NCI-H2196 treated with DMSO at 0.1 percent for 48 hours (cell line): ENCODE results near the gene WFDC10B.
"Not testable (repeated sequence)": the region's sequence is repeated elsewhere in the genome, so short reads cannot be mapped to it uniquely, and the experiment has no call there.

Experiments
- DNase-seq: peaks from one replicate; lab custom pipeline; 2025; ENCODE audit not compliant: unreplicated experiment; lab: John Stamatoyannopoulos, UW

Gene WFDC10B

DNA sequence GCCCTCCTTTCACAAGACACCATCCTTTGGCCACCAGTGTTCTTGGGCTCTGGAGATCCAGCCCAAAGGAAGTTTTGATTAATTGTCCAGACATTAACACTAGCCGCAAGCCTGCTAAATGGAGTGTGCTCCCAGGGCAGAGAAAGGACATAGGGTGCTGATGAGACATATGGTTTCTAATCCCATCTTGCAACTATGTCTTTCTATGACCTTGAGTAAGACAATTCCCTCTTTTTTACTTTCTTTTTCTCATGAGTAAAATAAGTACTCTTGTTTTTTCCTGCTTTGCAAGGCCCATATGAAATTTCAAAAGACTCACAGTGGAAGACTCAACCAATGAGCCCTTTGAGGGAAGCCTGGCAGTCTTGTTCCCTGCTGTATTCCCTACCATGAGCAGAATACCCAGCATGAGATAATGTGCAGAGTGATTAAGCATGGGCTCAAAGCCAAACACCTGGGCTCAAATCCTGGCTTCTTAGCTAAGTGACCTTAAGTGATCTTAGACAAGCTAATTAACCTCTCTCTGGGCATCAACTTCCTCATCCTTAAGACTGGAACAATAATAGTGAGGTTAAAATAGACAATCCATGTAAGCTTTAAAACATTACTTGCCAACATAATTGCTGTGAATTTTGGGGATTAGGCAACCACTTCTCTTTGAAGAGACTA, at the start of gene WFDC10B:
Gene WFDC10B, minus strand, starts transcription at position 51 of the 669 bp plus-strand sequence. CDS start 19,027 bp downstream, outside the sequence.
- no peak for DNase-seq

GRCh38 chr20:45752746-45753145, 47.9 kb upstream of the WFDC10B start:
- no peak for DNase-seq

DNA sequence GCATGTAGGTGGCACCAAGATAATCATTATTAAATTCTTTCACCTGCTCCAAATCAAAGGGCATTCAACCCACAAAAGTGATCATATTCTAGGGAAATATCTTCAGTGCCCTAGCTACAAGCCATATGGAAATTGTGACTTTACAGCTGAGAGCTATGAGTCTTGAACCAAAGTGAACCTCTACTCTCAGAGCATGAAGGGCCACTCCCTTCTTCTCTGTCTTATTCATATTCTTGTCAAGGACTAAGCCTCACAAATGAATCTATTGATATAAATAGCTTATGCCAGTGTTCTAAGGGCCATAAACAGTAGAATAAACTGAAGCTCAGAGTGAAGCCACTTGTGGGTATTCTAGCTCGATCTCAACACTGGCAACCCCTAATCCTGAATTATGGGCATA, 46.9 kb upstream of the WFDC10B start:
- no peak for DNase-seq

DNA sequence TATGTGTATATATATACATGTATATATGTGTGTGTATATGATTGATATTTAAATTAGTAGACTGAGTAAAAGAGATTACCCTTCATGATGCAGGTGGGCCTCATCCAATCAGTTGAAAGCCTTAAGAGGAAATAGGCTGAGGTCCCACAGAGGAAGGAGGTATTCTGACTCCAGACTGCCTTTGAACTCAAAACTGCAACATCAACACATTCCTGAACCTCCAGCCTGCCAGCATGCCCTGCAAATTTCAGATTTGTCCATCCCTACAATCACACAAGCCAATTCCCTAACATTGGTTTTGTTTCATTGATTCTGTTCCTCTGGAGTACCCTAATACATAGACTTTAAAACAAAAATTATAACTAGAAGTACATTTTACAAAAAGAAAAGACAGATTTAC, 40.2 kb upstream of the WFDC10B start:
- no peak for DNase-seq

DNA sequence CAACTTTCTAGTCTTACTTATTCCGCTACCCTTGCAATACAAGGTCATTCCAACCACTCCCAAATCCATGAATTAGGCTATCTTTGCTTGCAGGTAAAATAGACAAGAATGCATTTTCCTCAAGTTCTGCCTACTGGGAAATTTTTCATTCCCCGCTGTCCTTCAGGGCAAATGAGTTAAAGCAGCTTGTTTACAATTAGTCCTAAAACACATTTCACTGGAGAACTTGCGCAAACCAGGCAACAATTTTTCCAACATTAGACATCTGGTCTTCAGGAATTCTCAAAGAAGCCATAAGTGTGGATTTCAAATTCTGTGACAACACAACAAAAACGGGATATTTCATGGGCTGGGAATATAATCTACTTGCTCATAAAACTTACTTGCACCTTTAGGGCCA, 37.8 kb upstream of the WFDC10B start:
- no peak for DNase-seq

DNA sequence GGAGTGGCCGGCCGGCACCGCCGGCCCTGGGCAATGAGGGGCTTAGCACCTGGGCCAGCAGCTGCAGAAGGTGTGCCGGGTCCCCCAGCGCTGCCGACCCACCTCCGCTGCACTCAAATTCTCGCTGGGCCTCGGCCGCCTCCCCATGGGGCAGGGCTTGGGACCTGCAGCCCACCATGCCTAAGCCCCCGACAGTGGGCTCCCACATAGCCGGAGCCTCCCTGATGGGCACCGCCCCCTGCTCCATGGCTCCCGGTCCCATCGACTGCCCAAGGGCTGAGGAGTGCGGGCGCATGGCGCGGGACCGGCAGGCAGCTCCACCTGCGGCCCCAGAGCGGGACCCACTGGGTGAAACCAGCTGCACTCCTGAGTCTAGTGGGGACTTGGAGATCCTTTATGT, 31.2 kb upstream of the WFDC10B start:
- no peak for DNase-seq

GRCh38 chr20:45735552-45735951, 30.7 kb upstream of the WFDC10B start:
- DNase-seq, result no peak

DNA sequence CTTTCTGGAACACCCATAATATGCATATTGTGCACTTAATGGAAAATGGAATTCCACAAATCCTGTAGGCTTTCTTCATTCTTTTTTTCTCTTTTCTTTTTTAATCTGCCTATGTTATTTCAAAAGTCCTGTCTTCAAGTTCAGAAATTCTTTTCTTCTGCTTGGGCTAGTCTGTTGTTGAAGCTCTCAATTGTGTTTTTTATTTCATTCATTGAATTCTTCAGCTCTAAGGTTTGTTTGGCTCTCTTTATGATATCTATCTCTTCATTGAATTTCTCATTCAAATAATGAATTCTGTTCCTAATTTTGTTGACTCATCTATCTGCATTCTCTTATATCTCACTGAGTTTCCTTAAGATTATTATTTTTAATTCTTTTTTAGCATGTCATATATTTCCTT, 27.4 kb upstream of the WFDC10B start:
- DNase-seq, result no peak

GRCh38 chr20:45727044-45727443, 22.2 kb upstream of the WFDC10B start:
- no peak for DNase-seq

DNA sequence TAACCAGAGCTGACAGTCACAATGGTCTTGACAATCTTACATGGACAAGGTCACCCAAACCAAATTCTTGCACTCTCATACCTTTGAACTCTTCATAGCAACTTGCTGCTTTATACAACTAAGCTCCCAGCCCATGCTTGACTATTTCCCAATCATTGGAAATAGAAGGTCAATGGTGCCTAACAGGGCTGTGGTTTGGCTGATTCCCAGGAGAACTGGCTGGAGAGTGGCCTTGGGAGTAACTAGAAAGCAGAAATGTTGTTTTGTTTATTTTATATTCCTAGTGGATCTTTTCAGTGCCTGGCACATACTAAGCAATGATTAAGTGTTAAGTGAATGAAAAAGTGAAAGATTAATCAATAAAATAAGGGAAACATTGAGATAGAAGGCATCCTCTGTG, 20.3 kb upstream of the WFDC10B start:
- DNase-seq, result no peak

GRCh38 chr20:45722047-45722446, 17.2 kb upstream of the WFDC10B start, which contains the start of gene SPINT4:
Gene SPINT4 (plus strand): TSS chr20:45722347. CDS start chr20:45722368, 21 bp downstream.
- DNase-seq, result no peak

DNA sequence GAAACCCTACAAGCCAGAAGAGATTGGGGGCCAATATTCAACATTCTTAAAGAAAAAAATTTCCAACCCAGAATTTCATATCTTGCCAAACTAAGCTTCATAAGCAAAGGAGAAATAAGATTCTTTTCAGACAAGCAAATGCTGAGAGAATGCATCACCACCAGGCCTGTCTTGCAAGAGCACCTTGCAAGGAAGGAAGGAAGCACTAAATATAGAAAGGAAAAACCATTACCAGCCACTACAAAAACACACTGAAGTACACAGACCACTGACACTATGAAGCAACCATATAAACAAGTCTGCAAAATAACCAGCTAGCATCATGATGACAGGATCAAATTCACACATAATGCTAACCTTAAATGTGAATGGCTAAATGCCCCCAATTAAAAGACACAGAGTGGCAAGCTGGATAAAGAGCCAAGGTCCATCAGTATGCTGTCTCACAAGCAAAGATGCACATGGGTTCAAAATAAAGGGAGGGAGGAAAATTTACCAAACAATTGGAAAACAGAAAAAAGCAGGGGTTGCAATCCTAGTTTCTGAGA, 11.4 kb upstream of the WFDC10B start:
- DNase-seq, result not testable (repeated sequence)

DNA sequence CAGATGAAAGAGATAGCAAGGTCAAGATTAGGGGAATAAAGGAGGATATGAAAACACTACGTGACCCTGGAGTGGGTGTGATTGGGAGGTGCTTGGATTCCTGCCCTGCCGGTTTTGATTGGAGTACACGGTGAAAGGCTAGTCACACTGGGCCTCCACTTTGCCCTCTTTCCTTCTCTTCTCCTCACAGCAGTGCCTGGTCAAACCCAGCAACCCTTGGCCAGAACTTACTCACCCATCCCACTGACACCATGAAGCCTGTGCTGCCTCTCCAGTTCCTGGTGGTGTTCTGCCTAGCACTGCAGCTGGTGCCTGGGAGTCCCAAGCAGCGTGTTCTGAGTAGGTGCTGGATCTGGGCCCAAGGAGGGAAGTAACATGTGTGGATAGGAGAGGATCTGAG, 2.9 kb downstream of the WFDC10B start, which contains the start of gene WFDC13:
Gene WFDC13, plus strand, starts transcription at position 166 of the 400 bp plus-strand sequence. Its CDS starts 86 bp downstream, at position 252.
- no peak for DNase-seq

DNA sequence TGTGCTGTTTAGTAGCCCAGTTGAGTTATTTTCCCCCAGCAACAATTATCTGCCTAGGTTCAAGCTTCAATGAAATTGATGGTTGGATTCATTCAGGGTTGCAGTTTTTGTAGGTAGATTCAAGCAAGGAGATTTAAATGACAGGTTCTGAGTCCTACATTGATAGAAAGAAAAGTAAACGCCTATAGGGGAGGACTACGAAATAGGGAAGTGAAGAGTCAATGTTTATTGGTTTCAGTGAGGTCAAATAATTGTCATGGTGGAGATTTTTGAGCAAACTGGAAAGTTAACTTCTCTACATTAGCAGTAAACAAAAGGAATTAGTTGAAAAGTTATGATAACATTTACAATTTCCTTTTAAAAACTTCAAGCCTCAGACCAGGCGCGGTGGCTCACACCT, 3.7 kb downstream of the WFDC10B start:
- DNase-seq, result no peak

DNA sequence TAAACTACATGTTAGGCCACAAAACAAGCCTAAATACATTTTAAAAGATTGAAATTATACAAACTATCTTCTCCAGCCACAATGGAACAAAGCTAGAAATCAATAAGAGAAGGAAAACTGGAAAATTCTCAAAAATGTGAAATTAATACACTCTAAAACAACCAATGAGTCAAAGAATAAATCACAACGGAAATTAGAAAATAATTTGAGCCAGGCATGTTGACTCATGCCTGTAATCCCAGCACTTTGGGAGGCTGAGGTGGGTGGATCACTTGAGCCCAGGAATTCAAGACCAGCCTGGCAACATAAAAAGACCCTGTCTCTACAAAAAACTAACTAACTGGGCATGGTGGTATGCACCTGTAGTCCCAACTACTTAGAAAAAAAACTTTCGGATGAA, 9.3 kb downstream of the WFDC10B start:
- no peak for DNase-seq

DNA sequence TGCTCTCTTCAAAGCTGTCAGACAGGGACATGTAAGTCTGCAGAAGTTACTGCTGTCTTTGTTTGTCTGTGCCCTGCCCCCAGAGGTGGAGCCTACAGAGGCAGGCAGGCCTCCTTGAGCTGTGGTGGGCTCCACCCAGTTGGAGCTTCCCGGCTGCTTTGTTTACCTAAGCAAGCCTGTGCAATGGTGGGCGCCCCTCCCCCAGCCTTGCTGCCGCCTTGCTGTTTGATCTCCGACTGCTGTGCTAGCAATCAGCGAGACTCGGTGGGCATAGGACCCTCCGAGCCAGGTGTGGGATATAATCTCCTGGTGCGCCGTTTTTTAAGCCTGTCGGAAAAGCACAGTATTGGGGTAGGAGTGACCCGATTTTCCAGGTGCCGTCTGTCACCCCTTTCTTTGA, 11.5 kb downstream of the WFDC10B start:
- not testable (repeated sequence) for DNase-seq

GRCh38 chr20:45685896-45686295, 18.9 kb downstream of the WFDC10B start:
- DNase-seq, result no peak

- DNase-seq, result no peak
Observed at GRCh38 chr20:45679650-45680049, 25.2 kb downstream of the WFDC10B start.

DNA sequence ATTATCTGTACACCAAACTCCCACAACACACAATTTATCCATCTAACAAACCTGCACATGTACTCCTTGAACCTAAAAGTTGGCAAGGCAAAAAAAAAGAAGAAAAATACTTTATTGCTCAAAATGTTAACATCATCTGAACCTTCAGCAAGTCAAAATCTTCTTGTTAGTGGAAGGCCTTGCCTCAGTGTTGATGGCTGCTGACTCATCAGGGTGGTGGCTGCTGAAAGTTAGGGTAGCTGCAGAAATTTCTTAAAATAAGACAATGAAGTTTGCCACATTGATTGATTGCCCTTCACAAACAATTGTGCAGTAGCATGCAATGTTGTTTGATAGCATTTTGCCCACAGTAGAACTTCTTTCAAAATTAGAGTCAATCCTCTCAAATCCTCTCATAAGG, 32.1 kb downstream of the WFDC10B start:
- no peak for DNase-seq

DNA sequence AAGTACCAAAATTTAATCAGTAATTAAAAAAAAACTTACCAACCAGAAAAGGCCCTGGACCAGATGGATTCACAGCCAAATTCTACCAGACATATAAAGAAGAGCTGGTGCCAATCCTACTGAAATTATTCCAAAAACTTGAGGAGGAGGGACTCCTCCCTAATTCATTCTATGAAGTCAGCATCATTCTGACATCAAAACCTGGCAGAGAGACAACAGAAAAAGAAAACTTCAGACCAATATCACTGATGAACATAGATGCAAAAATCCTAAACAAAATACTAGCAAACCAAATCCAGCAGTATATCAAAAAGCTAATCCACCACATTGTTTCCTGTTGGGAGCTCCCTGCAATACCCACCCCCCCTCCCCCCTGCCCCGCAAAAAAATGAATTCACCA, 34.7 kb downstream of the WFDC10B start, which contains the start of gene WFDC11:
Gene WFDC11, minus strand, starts transcription at position 101 of the 400 bp plus-strand sequence. CDS start 19,639 bp downstream, outside the sequence.
- no peak for DNase-seq

- not testable (repeated sequence) for DNase-seq
Observed at GRCh38 chr20:45657038-45657437, 47.8 kb downstream of the WFDC10B start.

DNA sequence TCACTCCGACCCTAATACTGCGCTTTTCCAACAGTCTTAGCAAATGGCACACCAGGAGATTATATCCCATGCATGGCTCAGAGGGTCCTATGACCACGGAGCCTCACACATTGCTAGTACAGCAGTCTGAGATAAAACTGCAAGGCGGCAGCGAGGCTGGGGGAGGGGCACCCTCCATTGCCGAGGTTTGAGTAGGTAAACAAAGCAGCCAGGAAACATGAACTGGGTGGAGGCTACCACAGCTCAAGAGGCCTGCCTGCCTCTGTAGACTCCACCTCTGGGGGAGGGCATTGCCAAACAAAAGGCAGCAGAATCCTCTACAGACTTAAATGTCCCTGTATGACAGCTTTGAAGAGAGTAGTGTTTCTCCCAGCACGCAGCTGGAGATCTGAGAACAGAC, 53.1 kb downstream of the WFDC10B start:
- not testable (repeated sequence) for DNase-seq
